ENCODE results near the gene PGM2. TPM values are rescaled to one million over a fixed set of nuclear protein-coding genes. Genes with fewer than 3 reads are reported as not detected.

PGM2 gene
- polyA plus RNA-seq, 1 donor from 2014 or later: 9.3 TPM

DNA sequence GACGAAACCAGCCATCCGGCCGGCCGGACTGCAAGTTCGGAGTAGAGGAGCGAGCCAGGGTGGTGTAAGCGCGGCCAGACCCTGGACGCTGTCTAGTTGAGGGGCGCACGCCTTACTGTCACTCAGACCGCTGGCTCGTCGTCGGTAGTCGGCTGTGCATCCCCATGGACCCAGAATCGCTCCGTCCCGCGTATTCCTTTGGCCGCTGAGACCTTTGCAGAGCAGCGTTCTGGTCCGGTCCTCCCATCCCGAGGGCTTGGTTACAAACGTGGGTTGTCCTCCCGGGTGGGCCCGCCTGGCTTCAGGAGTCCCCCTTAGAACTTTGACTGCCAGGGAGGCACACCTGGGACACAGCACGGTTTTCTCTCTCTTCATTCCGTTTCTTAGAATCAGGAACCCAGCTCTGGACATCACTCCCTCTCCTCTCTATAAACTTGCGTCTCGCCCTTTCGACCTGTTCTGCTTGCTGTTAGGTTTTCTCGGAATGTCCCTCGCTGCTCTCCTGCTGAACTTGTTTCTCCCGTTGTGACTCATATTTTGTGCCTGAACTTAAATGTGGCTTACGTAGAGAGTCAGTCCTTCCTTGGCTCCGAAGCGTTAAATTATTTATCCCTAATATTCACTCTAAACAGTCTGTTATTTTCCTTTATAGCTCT lies 672 bp downstream of the PGM2 start:
- Histone ChIP-seq H3K27ac (ENCODE audit: low read length) (peak overlapping the region; percentile 48), H4K20me1 (ENCODE audit: insufficient read depth) (no peaks in the 10 kb centered on the region), H3K9ac (ENCODE audit: low read length) (peak overlapping the region; percentile 81), H3K27me3 (ENCODE audit: insufficient read depth, low read depth, low read length) (no peaks in the 10 kb centered on the region), H3K4me3 (ENCODE audit: low read length) (peak overlapping the region; percentile 99), H2AFZ (ENCODE audit: low read depth, low read length) (peak overlapping the region; percentile 89), H3K79me2 (replicated peaks; ENCODE audit: insufficient read depth, low read length) (no peaks in the 10 kb centered on the region), H3F3A (ENCODE audit: insufficient read depth, low read length, poor library complexity, severe bottlenecking) (no peaks in the 10 kb centered on the region), H3K9me2 (ENCODE audit: insufficient read depth, low read length) (no peaks in the 10 kb centered on the region), H3K36me3 (ENCODE audit: insufficient read depth, low read length) (peaks cover 4% of the 10 kb centered on the region), H3K4me2 (ENCODE audit: low read length) (peak overlapping the region; percentile 84), H3K9me3 (ENCODE audit: low read length) (no peaks in the 10 kb centered on the region)
- TF ChIP-seq, protein P1, sequence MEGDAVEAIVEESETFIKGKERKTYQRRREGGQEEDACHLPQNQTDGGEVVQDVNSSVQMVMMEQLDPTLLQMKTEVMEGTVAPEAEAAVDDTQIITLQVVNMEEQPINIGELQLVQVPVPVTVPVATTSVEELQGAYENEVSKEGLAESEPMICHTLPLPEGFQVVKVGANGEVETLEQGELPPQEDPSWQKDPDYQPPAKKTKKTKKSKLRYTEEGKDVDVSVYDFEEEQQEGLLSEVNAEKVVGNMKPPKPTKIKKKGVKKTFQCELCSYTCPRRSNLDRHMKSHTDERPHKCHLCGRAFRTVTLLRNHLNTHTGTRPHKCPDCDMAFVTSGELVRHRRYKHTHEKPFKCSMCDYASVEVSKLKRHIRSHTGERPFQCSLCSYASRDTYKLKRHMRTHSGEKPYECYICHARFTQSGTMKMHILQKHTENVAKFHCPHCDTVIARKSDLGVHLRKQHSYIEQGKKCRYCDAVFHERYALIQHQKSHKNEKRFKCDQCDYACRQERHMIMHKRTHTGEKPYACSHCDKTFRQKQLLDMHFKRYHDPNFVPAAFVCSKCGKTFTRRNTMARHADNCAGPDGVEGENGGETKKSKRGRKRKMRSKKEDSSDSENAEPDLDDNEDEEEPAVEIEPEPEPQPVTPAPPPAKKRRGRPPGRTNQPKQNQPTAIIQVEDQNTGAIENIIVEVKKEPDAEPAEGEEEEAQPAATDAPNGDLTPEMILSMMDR (IDR thresholded peaks at IDR 0.05; ENCODE audit: poor library complexity, severe bottlenecking): peak; percentile 5
- TF ChIP-seq, protein P2, sequence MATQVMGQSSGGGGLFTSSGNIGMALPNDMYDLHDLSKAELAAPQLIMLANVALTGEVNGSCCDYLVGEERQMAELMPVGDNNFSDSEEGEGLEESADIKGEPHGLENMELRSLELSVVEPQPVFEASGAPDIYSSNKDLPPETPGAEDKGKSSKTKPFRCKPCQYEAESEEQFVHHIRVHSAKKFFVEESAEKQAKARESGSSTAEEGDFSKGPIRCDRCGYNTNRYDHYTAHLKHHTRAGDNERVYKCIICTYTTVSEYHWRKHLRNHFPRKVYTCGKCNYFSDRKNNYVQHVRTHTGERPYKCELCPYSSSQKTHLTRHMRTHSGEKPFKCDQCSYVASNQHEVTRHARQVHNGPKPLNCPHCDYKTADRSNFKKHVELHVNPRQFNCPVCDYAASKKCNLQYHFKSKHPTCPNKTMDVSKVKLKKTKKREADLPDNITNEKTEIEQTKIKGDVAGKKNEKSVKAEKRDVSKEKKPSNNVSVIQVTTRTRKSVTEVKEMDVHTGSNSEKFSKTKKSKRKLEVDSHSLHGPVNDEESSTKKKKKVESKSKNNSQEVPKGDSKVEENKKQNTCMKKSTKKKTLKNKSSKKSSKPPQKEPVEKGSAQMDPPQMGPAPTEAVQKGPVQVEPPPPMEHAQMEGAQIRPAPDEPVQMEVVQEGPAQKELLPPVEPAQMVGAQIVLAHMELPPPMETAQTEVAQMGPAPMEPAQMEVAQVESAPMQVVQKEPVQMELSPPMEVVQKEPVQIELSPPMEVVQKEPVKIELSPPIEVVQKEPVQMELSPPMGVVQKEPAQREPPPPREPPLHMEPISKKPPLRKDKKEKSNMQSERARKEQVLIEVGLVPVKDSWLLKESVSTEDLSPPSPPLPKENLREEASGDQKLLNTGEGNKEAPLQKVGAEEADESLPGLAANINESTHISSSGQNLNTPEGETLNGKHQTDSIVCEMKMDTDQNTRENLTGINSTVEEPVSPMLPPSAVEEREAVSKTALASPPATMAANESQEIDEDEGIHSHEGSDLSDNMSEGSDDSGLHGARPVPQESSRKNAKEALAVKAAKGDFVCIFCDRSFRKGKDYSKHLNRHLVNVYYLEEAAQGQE (IDR thresholded peaks at IDR 0.05; ENCODE audit: borderline replicate concordance): no peak

DNA sequence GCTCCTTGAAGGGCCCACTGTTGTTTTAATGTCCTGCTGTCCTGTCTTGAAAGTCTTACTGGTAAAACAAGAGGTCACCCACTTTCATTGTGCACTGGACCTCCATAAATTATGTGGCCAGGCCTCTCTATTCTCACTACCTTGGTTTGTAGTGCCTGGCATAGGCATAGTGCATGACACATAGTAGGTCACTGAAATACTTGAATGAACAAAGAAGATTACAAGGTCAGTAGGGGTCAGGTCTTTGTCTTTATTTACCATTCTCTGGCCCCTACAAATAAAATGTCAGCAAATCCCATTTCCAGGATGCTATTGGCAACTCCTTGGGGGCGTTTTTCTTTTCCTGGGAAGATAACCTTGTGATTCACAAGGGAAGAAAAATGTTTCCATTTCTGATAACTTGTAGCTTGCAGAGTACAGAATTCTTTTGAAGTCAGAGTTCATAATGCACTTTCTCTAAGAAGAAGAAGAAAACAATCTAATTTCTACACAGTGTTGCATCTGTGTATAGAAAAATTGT lies 1.4 kb downstream of the PGM2 start:
- H3K9me3 ChIP-seq (ENCODE audit: low read length): no peaks in the 10 kb centered on the region
- H3K79me2 ChIP-seq (replicated peaks; ENCODE audit: insufficient read depth, low read length): no peaks in the 10 kb centered on the region
- H2AFZ ChIP-seq (ENCODE audit: low read depth, low read length): no peak overlapping the region
- H3K36me3 ChIP-seq (ENCODE audit: insufficient read depth, low read length): peaks cover 4% of the 10 kb centered on the region
- no peaks in the 10 kb centered on the region for H3F3A ChIP-seq (ENCODE audit: insufficient read depth, low read length, poor library complexity, severe bottlenecking)
- peak overlapping the region; percentile 99 for H3K4me3 ChIP-seq (ENCODE audit: low read length)
- H3K27ac ChIP-seq (ENCODE audit: low read length): no peak overlapping the region
- H3K9me2 ChIP-seq (ENCODE audit: insufficient read depth, low read length): no peaks in the 10 kb centered on the region
- no peak for TF ChIP-seq POLR2AphosphoS5 (IDR thresholded peaks at IDR 0.05)
- TF ChIP-seq, protein P2 (IDR thresholded peaks at IDR 0.05; ENCODE audit: borderline replicate concordance): no peak
- no peak for TF ChIP-seq RAD21 (conservative IDR thresholded peaks at IDR 0.05)
- TF ChIP-seq SMC3 (conservative IDR thresholded peaks at IDR 0.05; ENCODE audit: poor library complexity): no peak
- TF ChIP-seq EP300 (conservative IDR thresholded peaks at IDR 0.05; ENCODE audit: poor library complexity, severe bottlenecking): no peak
- no peak for TF ChIP-seq TAF1 (IDR thresholded peaks at IDR 0.05; ENCODE audit: low read depth)
- TF ChIP-seq EZH2 (IDR thresholded peaks at IDR 0.05; ENCODE audit: borderline replicate concordance, insufficient read depth, low read length, poor library complexity, severe bottlenecking): no peak
- TF ChIP-seq MXI1 (conservative IDR thresholded peaks at IDR 0.05; ENCODE audit: poor library complexity, severe bottlenecking): no peak
- TF ChIP-seq, protein P1 (IDR thresholded peaks at IDR 0.05; ENCODE audit: poor library complexity, severe bottlenecking): no peak
- peak overlapping the region; percentile 84 for H3K4me2 ChIP-seq (ENCODE audit: low read length)
- H3K9ac ChIP-seq (ENCODE audit: low read length): peak overlapping the region; percentile 81
- H4K20me1 ChIP-seq (ENCODE audit: insufficient read depth): no peaks in the 10 kb centered on the region
- H3K27me3 ChIP-seq (ENCODE audit: insufficient read depth, low read depth, low read length): no peaks in the 10 kb centered on the region
